22Rv1 (cell line): ENCODE measurements around the gene ASZ1.

Experiments used
- H3K27ac ChIP-seq: fragments of 450-650 bp; 2 replicates; pipeline ENCODE4 v1.5.1; 2017
- ZFX ChIP-seq: fragments of 450-650 bp; IDR thresholded peaks from 2 replicates; pipeline ENCODE4 v1.6.1; 2017; ENCODE audit warnings: antibody characterized with exemption, borderline replicate concordance
- TF ChIP-seq, protein P1 (sequence below): fragments of 450-650 bp; IDR thresholded peaks from 2 replicates; pipeline ENCODE4 v1.5.1; 2017; ENCODE audit warnings: mild to moderate bottlenecking

Gene ASZ1

DNA sequence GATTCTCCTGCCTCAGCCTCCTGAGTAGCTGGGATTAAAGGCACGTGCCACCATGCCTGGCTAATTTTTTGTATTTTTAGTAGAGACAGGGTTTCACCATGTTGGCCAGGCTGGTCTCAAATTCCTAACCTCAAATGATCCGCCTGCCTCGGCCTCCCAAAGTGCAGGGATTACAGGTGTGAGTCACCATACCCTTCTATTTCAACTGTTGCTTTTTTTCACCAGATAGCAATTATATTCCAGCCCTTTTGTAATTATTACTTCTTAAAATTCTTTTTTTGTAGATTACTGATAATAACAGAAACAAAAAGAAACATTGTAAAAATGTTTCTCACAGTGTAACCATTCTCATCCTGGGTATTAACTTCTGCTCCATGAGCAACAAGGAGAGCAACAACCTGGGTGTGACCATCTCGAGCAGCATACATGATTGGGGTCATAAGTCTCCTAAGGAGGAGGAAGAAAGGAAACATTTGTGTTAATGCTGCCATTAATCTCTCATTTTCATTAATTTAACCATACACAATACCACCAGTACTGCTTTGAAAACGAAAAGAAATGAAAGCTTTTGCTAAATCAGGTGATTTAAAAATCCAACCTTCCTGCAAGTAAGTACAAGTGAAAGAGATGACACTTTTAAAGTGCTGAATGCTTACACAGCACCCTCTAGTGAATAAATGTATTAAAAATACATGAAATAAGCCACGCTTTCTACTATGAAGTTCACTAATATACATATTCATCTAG, 41.8 kb downstream of the ASZ1 start:
- H3K27ac ChIP-seq, result peak overlapping the region; percentile 82
- TF ChIP-seq, protein P1, sequence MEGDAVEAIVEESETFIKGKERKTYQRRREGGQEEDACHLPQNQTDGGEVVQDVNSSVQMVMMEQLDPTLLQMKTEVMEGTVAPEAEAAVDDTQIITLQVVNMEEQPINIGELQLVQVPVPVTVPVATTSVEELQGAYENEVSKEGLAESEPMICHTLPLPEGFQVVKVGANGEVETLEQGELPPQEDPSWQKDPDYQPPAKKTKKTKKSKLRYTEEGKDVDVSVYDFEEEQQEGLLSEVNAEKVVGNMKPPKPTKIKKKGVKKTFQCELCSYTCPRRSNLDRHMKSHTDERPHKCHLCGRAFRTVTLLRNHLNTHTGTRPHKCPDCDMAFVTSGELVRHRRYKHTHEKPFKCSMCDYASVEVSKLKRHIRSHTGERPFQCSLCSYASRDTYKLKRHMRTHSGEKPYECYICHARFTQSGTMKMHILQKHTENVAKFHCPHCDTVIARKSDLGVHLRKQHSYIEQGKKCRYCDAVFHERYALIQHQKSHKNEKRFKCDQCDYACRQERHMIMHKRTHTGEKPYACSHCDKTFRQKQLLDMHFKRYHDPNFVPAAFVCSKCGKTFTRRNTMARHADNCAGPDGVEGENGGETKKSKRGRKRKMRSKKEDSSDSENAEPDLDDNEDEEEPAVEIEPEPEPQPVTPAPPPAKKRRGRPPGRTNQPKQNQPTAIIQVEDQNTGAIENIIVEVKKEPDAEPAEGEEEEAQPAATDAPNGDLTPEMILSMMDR, result peak; percentile 85
- no peak for TF ChIP-seq ZFX

DNA sequence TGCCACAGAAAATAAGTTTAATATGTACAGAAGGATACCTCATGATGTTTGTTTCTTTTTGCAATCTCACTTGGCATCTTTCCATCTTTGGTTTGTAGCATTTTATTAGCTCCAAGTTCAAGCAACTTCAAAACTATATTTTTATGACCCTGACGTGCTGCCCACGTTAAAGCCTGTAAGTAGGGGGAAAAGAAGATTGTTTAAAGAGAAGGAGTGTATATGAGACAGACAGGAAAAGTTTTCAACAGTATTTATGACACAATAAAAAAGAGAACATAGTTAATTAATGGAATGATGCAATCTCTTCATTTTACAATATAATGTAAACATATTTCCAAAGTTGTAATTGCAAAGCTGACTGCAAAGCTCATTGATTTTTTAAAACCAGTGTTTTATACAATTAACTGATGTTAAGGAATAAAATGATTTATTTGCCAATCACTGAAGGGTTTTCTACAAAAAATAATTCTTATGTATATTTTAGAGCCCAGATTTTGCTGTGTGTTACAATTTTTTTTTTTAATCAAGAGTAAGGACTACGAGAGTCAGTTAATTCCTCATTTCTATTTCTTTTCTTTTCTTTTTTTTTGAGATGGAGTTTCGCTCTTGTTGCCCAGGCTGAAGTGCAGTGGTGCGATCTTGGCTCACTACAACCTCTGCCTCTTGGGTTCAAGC, 42.5 kb downstream of the ASZ1 start:
- TF ChIP-seq, protein P1, result no peak
- peak overlapping the region; percentile 82 for H3K27ac ChIP-seq

DNA sequence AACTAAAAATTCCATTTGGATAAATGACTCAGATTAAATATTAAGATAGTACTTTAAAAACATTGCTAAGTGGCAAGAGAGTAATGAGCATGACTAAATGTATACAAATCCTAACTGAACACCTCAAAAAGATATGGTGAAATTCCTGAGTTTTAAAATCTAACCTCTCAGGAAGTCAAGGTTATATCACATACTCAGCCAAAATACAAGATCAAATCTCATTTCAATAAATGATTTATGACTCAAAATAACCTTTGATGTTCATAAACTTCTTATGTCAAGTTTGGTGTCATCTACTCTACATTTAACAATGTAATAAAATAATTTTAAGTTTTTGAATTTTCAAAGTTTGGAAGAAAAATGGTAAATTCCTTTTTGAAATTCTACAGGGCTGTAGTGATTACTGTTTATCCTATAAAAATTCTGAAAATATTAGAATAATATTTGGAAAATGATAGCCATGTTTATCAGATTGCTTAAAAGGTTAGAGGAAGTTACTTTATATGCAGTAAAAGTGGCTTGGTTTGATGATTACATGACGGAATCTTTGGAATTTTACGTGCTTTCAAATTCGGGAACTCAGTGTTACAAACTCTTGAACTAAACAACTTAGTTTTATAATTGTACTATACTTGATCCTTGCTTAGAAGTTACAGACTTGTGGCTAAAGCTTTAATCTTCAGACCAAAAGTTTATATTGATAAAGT, 43.7 kb downstream of the ASZ1 start:
- peak overlapping the region; percentile 82 for H3K27ac ChIP-seq
- TF ChIP-seq ZFX, result no peak
- TF ChIP-seq, protein P1, result no peak

DNA sequence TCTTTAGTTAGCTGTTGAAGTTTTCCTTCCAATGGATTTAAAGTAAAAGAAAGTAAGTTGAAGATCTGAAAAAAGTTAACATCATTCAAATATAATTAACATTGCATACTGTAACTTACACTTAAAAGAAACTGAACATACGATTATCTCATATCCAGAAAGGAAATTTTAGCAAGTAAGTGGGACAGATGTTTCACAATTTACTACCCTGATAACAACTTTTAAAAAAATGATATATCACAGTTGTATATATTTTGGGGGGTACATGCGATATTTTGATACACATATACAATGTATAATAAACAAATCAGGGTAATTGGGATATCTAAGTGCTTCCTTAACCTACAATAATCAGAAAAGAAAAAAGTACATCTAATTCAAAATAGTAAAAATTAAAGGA, 44.2 kb downstream of the ASZ1 start:
- H3K27ac ChIP-seq, result peak overlapping the region; percentile 82
- TF ChIP-seq, protein P1, result no peak
- TF ChIP-seq ZFX, result no peak

GRCh38 chr7:117381362-117381761, 45.9 kb downstream of the ASZ1 start:
- H3K27ac ChIP-seq, result no peak overlapping the region
- TF ChIP-seq, protein P1, result no peak
- TF ChIP-seq ZFX, result no peak

DNA sequence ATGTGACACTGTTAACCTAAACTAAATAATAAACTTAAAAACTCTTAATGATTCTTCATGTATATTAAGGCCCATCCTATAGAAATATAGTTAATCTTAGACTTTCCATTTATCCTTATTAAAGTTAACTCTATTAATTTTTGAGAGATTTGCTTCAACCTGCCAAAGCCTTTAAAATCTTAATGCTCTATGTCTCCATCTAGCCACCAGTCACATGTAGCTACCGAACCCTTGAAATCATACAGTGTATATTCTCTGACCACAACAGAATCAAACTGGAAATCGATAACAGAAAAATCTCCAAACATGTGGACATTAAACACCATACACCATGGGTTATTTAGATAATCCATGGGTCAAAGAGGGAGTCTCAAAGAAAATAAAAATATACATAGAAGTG, 51.9 kb downstream of the ASZ1 start:
- no peak for TF ChIP-seq ZFX
- TF ChIP-seq, protein P1, result peak; percentile 47
- no peak overlapping the region for H3K27ac ChIP-seq

DNA sequence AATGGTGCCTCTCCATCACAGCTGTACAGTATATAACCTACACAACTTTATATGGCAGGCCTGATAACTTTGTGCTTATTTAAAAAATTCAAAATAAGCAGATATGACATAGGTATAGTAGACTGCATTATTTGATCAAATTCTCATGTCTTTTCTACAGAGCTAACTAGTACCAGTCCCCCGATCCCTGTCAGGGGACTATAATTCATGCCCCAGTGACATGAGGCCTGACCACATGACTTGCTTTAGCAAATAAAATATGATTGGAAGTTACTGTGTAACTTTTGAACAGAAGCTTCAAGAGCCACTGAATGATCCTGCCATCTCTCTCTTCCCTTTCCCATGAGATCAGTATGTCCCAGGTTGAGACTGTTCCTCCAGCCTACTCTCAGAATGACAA, 55.2 kb downstream of the ASZ1 start:
- no peak overlapping the region for H3K27ac ChIP-seq
- TF ChIP-seq, protein P1, result no peak
- TF ChIP-seq ZFX, result no peak
